ENCODE measurements around the gene LGR4. TPM values are rescaled to one million over a fixed set of nuclear protein-coding genes. Genes with fewer than 3 reads are reported as not detected.
A peak's percentile ranks its signal among the peaks of the same experiment; 100 is the strongest.

Gene LGR4
- total and polyA plus RNA-seq, 2 of the 13 experiments (the other 11 are each of a cell fraction or from before 2014, with no cell fraction given), result 42.1 to 68.7 TPM

GRCh38 chr11:27392278-27393114 lies 80.1 kb downstream of the LGR4 start (continued):
- TF ChIP-seq, protein P1, sequence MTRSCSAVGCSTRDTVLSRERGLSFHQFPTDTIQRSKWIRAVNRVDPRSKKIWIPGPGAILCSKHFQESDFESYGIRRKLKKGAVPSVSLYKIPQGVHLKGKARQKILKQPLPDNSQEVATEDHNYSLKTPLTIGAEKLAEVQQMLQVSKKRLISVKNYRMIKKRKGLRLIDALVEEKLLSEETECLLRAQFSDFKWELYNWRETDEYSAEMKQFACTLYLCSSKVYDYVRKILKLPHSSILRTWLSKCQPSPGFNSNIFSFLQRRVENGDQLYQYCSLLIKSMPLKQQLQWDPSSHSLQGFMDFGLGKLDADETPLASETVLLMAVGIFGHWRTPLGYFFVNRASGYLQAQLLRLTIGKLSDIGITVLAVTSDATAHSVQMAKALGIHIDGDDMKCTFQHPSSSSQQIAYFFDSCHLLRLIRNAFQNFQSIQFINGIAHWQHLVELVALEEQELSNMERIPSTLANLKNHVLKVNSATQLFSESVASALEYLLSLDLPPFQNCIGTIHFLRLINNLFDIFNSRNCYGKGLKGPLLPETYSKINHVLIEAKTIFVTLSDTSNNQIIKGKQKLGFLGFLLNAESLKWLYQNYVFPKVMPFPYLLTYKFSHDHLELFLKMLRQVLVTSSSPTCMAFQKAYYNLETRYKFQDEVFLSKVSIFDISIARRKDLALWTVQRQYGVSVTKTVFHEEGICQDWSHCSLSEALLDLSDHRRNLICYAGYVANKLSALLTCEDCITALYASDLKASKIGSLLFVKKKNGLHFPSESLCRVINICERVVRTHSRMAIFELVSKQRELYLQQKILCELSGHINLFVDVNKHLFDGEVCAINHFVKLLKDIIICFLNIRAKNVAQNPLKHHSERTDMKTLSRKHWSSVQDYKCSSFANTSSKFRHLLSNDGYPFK (CRISPR knock-in tag; IDR thresholded peaks at IDR 0.05; ENCODE audit: borderline replicate concordance), result no peak
- no peak for TF ChIP-seq ZBTB21 (CRISPR knock-in tag; IDR thresholded peaks at IDR 0.05)
- 0 out of 2 replicates have a peak, but pooled peaks have one; percentile 15 for TF ChIP-seq PAXIP1 (CRISPR knock-in tag; conservative IDR thresholded peaks at IDR 0.05)
- TF ChIP-seq ZNF546 (CRISPR knock-in tag; conservative IDR thresholded peaks at IDR 0.05), result no peak
- no peak for TF ChIP-seq RELA (CRISPR knock-in tag; IDR thresholded peaks at IDR 0.05)
- TF ChIP-seq MED1 (CRISPR knock-in tag; IDR thresholded peaks at IDR 0.05), result 0 out of 2 replicates have a peak, but pooled peaks have one; percentile 23
- 0 out of 4 replicates have a peak, but pooled peaks of 1 of the 2 experiments have one; percentile 17 for TF ChIP-seq EP300 (IDR thresholded peaks at IDR 0.05; ENCODE audit: low read depth in 2 of 2, low read length in 2 of 2)
- no peak for TF ChIP-seq EP300 (CRISPR knock-in tag; IDR thresholded peaks at IDR 0.05; ENCODE audit: borderline replicate concordance)
- no peak for TF ChIP-seq CBX1 (IDR thresholded peaks at IDR 0.05; ENCODE audit: low read depth)
- no peak for TF ChIP-seq SOX6 (IDR thresholded peaks at IDR 0.05)
- peak; percentile 41; the same call in 1 of the 2 replicates for TF ChIP-seq SOX6 (CRISPR knock-in tag; IDR thresholded peaks at IDR 0.05)
- no peak for TF ChIP-seq CREB1 (IDR thresholded peaks at IDR 0.05)
- TF ChIP-seq CREB1 (CRISPR knock-in tag; IDR thresholded peaks at IDR 0.05), result 0 out of 2 replicates have a peak, but pooled peaks have one; percentile 18
- TF ChIP-seq BCL6 (CRISPR knock-in tag; IDR thresholded peaks at IDR 0.05), result peak; percentile 47; the same call in 1 of the 2 replicates
- TF ChIP-seq SOX5 (CRISPR knock-in tag; IDR thresholded peaks at IDR 0.05; ENCODE audit: borderline replicate concordance), result peak; percentile 27; the same call in 1 of the 2 replicates
- no peak for TF ChIP-seq ZSCAN21 (CRISPR knock-in tag; IDR thresholded peaks at IDR 0.05; ENCODE audit: borderline replicate concordance)
- TF ChIP-seq AHR (CRISPR knock-in tag; IDR thresholded peaks at IDR 0.05), result no peak
- 0 out of 2 replicates have a peak, but pooled peaks have one; percentile 10 for TF ChIP-seq PPARG (CRISPR knock-in tag; conservative IDR thresholded peaks at IDR 0.05)
- 0 out of 2 replicates have a peak, but pooled peaks have one; percentile 12 for TF ChIP-seq ZNF644 (CRISPR knock-in tag; IDR thresholded peaks at IDR 0.05; ENCODE audit: low read depth)
- no peak for TF ChIP-seq ATF7-NPFF (CRISPR knock-in tag; IDR thresholded peaks at IDR 0.05; ENCODE audit: low read depth)
- no peak for TF ChIP-seq ZNF17 (CRISPR knock-in tag; IDR thresholded peaks at IDR 0.05)
- TF ChIP-seq KMT2B (CRISPR knock-in tag; IDR thresholded peaks at IDR 0.05), result 0 out of 2 replicates have a peak, but pooled peaks have one; percentile 24
- TF ChIP-seq ZNF468 (CRISPR knock-in tag; IDR thresholded peaks at IDR 0.05), result no peak
- no peak for TF ChIP-seq LCORL (IDR thresholded peaks at IDR 0.05)
- TF ChIP-seq LCORL (CRISPR knock-in tag; IDR thresholded peaks at IDR 0.05), result 0 out of 2 replicates have a peak, but pooled peaks have one; percentile 43
- no peak for TF ChIP-seq MIXL1 (CRISPR knock-in tag; IDR thresholded peaks at IDR 0.05)

Data from HepG2 (cell line).